Body of pancreas (tissue), 4 donors: ENCODE data around the gene TMEM9.

Source experiments
- POLR2A ChIP-seq, 3 donors: fragments of 450-650 bp; IDR thresholded peaks; one replicate each; pipeline ENCODE4 v1.6.1; 2016; ENCODE audit warnings: antibody characterized with exemption in 3 of 3, mild to moderate bottlenecking in 2 of 3
- TF ChIP-seq, protein P1 (sequence below), 7 experiments: fragments of 450-650 bp in 4 of 7; fragments of 200-600 bp in 3 of 7; sonication (generic) in 3 of 7; IDR thresholded peaks; one replicate each; pipeline ENCODE4 v1.5.1; 2016 to 2019; ENCODE audit warnings: antibody characterized with exemption in 7 of 7

DNA sequence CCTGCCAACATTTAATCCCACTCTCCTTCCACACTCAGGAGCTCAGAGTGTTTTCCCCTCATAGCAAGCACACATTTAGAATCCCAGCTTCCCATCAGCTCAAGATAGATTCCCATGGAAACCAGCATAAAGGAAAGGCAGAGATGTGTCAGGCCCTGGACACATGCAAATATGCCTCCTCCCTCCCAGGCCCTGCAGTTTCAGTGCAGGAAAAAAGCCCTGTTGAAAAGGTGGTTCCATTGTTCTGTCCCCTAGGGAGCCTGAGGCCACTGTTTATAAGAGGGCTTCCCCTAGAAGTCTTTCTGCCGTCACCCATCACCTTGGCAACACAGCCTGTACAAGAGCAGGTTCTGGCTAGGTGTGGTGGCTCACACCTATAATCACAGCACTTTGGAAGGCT is 45.7 kb downstream of the TMEM9 start:
- TF ChIP-seq, protein P1, sequence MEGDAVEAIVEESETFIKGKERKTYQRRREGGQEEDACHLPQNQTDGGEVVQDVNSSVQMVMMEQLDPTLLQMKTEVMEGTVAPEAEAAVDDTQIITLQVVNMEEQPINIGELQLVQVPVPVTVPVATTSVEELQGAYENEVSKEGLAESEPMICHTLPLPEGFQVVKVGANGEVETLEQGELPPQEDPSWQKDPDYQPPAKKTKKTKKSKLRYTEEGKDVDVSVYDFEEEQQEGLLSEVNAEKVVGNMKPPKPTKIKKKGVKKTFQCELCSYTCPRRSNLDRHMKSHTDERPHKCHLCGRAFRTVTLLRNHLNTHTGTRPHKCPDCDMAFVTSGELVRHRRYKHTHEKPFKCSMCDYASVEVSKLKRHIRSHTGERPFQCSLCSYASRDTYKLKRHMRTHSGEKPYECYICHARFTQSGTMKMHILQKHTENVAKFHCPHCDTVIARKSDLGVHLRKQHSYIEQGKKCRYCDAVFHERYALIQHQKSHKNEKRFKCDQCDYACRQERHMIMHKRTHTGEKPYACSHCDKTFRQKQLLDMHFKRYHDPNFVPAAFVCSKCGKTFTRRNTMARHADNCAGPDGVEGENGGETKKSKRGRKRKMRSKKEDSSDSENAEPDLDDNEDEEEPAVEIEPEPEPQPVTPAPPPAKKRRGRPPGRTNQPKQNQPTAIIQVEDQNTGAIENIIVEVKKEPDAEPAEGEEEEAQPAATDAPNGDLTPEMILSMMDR (IDR thresholded peaks at IDR 0.05), result no peak
- TF ChIP-seq POLR2A (IDR thresholded peaks at IDR 0.05), result no peak
